GM12865 (cell line): ENCODE data around the gene PPFIBP2.

Experiments used
- DNase-seq: peaks from one replicate; pipeline ENCODE4 v3.0.0; 2010; ENCODE audit warnings: low read depth
- H3K4me3 ChIP-seq: 2 replicates; pipeline ENCODE4 v1.5.1; 2011; ENCODE audit warnings: mild to moderate bottlenecking, low read depth, low read length, control low read depth
- TF ChIP-seq, protein P1 (sequence below): IDR thresholded peaks from 2 replicates; pipeline ENCODE4 v1.5.1; 2011; ENCODE audit warnings: low read length, control low read depth, low read depth, inconsistent platforms; ENCODE audit not compliant: insufficient read depth; ENCODE audit errors: missing control alignments

Gene PPFIBP2

DNA sequence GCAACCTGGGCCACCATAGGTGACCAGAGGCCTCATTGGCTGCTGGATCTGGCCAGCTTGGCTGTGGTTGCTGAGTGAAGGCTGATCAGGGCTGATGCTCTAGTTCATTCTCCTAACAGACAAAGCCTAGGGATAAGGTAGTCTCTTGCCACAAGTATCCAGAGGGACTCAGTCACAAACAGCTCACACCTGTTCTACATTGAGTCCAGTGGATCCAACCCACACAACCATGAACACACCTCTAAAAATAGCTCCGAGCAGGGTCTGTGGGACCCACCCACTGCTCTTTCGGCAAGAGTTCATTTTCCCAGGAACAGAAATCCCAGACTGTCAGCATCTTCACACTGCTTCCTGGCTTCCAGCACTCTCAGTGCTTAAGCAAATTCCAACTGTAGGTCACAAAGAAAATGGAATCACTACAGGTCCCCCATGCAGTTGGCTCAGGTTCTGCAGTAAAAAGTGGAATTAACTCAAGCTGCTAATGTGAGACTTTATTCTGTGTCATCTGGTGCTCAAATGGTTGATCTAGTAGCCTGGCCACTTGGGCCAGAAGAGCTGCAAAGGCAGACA, 67.3 kb downstream of the PPFIBP2 start:
- TF ChIP-seq, protein P1, sequence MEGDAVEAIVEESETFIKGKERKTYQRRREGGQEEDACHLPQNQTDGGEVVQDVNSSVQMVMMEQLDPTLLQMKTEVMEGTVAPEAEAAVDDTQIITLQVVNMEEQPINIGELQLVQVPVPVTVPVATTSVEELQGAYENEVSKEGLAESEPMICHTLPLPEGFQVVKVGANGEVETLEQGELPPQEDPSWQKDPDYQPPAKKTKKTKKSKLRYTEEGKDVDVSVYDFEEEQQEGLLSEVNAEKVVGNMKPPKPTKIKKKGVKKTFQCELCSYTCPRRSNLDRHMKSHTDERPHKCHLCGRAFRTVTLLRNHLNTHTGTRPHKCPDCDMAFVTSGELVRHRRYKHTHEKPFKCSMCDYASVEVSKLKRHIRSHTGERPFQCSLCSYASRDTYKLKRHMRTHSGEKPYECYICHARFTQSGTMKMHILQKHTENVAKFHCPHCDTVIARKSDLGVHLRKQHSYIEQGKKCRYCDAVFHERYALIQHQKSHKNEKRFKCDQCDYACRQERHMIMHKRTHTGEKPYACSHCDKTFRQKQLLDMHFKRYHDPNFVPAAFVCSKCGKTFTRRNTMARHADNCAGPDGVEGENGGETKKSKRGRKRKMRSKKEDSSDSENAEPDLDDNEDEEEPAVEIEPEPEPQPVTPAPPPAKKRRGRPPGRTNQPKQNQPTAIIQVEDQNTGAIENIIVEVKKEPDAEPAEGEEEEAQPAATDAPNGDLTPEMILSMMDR: no peak
- no peak overlapping the region for H3K4me3 ChIP-seq
- no peak for DNase-seq

DNA sequence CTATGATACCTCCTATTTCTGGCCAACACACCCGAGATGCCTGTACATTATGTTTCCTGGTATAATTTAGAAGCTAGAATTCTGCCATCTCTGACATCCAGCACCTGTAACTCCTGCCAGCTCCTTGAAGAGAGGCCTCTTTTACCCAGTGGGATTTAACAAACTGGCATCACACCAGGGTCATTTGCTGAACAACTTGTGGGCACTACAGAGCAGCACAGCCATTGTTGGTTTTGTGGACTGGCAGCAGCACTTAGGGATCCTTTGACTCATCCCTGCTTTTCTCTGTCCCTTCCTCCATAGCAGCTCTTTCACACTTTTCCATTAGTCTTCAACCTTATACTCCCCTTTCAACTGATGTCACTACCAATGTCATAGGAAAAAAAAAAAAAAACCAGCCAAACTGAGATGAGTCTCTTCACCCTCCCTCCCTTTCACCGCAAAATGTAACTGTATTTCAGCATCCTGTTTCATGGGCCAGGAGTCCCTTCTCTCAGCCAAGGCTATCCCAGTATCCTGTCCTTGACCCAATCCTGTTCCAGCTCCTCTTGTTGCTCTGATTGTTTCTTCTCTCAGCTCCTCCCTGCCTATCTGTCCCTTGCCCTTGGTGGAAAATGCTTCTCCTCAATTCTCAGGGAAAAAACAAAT, 68.7 kb downstream of the PPFIBP2 start:
- TF ChIP-seq, protein P1: no peak
- H3K4me3 ChIP-seq: no peak overlapping the region
- DNase-seq: no peak

DNA sequence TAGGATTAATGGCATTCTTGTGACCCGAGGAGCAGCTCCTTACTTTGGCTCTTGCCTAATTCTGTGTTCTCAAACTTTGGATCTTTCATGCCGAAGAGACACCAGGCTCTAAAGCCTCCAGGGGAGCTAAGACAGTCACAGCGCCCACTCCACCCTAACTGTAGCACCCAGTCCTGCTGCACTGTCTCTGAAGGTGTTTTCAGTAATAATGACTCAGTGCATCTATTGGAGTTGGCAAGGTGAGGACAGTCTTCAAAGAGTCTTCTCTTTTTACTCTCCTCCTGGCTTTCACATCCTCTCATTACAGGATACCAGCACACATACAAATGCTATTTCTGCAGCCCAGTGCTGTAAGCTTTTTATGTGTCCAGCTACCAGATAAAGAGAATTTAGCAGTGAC, 69.4 kb downstream of the PPFIBP2 start:
- H3K4me3 ChIP-seq: no peak overlapping the region
- DNase-seq: no peak
- TF ChIP-seq, protein P1: no peak

DNA sequence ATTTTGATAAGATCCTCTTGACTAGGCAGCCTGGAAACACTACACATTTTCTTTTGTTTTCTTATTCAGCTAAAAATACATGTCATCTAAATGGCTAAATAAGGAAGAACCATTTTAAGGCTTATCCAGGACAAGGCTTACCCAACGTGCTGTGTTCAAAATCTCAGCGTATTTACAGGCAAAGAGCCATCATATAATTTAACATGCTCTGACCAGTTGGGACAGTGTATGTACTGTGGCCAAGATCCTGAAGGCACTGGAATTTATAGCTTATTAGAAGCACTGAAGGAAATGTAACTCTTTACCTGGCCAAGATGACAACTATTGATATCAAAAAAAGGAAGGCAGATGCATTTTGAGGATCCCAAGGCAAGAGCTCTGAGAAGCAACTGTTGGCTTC, 71.1 kb downstream of the PPFIBP2 start:
- H3K4me3 ChIP-seq: no peak overlapping the region
- no peak for DNase-seq
- TF ChIP-seq, protein P1: no peak

DNA sequence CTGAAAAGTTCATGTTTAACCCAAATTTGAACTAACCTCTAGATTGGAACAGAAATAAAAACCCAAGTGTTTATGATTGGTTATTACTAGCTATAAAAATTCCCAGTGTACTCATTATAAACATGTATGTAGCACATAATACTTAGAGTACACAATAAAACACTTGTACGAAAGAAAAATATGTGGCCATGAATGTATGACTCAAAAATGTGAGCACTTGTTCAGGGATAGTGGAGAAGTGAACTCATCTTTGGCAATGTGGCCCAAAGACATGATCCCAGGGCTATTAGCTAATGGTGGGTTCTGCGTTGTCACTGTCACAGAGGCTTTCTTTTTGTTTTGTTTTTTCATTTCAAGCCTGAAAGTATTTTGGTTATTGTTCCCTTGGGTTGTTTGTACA, 72.0 kb downstream of the PPFIBP2 start:
- TF ChIP-seq, protein P1: no peak
- H3K4me3 ChIP-seq: no peak overlapping the region
- DNase-seq: no peak

DNA sequence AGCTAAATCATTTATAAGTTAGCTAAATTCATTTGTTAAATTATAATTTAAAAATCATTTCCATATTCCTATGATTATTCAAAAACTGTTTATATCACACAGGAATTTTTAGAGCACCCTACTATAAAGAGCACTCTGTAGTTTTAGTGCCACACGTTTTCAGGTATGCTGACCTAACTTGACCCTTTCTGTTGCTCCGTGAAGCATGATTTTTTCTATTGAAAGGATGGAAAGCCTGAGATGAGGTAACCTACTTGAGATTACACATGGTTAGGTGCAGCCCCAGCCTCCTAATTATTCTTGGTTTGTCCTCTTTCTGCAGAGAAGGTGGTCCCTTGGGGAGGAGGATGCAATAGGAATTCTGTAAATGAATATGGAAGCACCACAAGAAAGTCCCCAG, 72.6 kb downstream of the PPFIBP2 start:
- TF ChIP-seq, protein P1: no peak
- no peak for DNase-seq
- no peak overlapping the region for H3K4me3 ChIP-seq

DNA sequence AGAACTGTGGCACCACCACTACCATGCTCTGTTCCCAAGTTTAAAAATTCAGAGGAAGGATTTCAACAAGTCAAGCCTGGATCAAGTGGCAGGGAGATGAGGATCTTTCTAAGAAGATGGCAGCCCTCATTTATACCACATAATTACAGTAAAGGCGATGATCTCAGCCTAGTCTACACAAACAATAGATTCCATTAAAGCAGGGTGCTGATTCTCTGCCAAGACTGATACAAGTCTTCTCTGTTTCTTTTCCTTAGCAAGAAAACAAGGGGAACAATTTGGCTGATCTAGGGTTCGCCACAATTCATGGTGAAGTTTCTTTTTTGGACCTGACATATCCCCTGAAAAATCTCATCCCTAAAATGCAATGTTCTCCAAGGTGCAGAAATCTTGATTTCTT, 73.9 kb downstream of the PPFIBP2 start:
- no peak overlapping the region for H3K4me3 ChIP-seq
- no peak for DNase-seq
- TF ChIP-seq, protein P1: no peak
